Muscle of back (tissue), 13 donors: ENCODE measurements around the gene C20orf144. TPM values are rescaled to one million over a fixed set of nuclear protein-coding genes. Genes with fewer than 3 reads are reported as not detected.
"Not testable (repeated sequence)": the region's sequence is repeated elsewhere in the genome, so short reads cannot be mapped to it uniquely, and the experiment has no call there.

Experiments
- DNase-seq, 3 donors: peaks; one replicate each; pipeline versions ENCODE4 v3.0.0 to v3.0.0-alpha.2; 2013
- long read RNA-seq, 9 donors: transcript quantifications; one replicate each; lab custom pipeline, GENCODE V29; 2026
- polyA plus RNA-seq, 10 donors: library from polyadenylated mRNA; unstranded; fragments of 120-200 nt; gene quantifications; one replicate each; pipeline ENCODE4 v1.2.1, GENCODE V29; 2013; ENCODE audit not compliant: insufficient read length in 10 of 10

The C20orf144 gene
- polyA plus RNA-seq: under 1 TPM in 8 of 10 donors, not detected in 2; 0.08 to 0.36 (median 0.21) TPM
- long read RNA-seq, donor 1, partial matches to known transcripts: 0 of 2 reads
- long read RNA-seq, donor 1, other reads (novel, unspliced or antisense): 0 of 2 reads
- long read RNA-seq, donor 2: 0 reads
- long read RNA-seq, donor 3: 0 reads
- long read RNA-seq, donor 4: 0 reads
- long read RNA-seq, donor 5, partial matches to known transcripts: 0 of 2 reads
- long read RNA-seq, donor 5, other reads (novel, unspliced or antisense): 0 of 2 reads
- long read RNA-seq, donor 6, partial matches to known transcripts: 0 of 1 reads
- long read RNA-seq, donor 6, other reads (novel, unspliced or antisense): 0 of 1 reads
- long read RNA-seq, donor 7, partial matches to known transcripts: 0 of 1 reads
- long read RNA-seq, donor 7, other reads (novel, unspliced or antisense): 0 of 1 reads
- long read RNA-seq, donor 8: 0 reads
- long read RNA-seq, donor 9: 0 reads

DNA sequence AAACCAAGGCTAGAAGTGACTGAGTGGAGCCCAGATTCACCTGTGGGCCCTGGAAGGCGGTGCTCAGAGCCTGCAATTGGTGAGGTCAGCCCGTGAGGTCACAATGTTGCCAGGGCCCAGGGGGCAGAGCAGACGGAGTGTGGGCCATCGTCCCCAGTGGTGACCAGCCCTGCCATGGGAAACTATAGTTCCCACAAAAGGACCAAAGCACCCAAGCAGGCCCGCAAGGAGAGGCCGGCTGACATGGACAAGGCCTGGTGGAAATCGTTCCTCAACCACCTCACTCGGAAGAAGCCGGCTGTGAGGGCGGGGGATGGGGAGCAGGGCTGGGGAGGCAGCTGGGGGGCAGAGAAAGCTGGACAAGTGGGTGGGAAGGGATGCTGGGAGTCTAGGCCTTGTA, at the start of gene C20orf144:
Gene C20orf144 (plus strand): TSS at position 156 of the 400 bp plus-strand sequence. CDS start 19 bp downstream, at position 175.
- DNase-seq: no peak

DNA sequence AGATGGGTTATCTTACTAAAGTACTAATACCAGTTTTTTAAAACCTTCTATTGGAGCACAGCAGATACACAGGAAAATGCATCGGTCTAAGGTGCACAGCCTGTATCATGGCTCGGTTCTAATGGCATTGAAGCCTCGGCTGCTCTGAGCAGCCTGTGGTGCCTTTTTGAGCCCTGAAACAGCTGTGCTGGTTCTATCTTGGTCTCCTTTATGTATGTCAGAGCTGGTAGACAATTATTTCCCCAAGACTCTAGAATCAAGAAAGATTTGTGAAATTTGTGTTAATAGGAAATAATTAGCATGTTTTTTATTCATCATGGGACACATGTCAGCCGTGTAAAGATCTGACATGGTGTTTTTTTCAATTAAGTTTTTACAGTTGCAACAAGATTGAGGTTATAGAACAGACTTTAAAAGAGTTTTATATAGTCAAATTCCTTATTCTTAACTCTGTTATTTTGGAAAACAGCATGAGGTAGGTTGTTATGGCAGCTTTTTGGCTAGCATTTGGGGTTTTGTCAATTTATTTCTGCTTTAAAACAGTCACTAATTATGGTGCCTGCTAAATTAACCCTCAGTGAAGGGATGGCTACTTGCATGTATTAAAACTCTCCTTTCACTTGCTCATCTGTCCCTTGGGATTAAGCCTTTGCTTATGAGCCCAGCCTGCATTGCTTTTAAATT, 40.3 kb upstream of the C20orf144 start:
- DNase-seq: no peak

DNA sequence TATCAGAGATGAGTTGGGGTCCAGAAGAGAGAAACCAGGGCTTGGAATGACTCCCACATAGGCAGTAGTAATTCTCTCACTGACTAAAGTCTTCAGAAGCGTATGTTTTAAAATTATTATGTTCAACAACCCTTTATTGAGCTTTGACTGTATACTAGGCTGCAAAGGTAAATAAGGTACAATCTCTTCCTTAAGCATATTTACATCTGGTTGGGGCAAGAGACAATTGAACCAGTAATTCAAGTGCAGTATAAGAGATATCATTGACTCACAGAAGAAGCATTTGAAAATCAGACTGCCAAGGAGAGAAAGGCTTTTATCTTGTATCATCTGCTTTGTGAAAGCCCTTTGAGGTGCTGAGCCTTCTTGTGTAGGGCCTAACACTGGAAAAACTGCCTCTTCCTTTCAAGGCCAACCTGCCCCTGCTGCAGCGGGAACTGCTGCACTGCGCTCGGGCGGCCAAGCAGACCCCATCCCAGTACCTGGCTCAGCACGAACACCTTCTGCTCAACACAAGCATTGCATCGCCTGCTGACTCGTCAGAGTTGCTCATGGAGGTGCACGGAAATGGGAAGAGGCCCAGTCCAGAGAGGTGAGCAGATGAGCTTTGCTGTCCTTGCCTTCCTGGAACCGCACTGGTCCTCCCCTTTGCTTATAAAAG, 39.3 kb upstream of the C20orf144 start:
- no peak for DNase-seq

DNA sequence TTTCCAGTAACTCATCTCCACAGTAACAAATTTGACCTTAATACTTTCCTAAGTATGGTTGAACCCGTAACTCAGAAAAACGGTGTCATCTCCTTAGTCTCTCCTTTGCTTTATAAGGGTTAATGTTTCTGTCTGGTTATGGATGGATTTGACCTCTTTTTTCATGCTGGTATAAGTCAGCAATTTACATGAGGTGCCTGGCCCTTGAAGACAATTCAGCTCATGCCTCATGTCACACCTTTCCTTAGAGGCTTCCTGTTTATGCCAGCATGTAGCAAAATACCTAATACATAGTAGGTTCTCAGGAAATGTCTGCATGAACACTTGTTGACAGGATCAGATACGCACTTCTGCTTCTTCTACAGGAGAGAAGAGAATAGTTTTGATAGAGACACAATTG, 37.7 kb upstream of the C20orf144 start:
- no peak for DNase-seq

DNA sequence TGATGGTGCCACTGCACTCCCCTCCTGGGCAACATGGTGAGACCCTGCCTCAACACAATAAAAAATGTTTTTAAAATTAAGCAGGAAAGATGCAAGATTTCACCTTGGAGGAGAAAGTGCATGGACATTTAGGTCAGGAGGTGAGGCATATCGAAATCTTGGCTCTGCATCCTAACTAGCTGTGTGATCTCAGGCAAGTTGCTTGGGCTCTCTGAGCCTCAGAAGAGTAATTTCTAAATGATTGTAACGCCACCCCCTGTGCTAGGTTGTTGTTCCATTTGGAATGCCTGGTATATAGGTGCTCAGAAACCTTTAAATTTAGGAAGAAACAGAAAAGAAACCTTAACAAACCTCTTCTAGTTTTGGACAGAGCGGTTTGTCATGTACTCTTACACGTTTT, 35.9 kb upstream of the C20orf144 start:
- DNase-seq: no peak

DNA sequence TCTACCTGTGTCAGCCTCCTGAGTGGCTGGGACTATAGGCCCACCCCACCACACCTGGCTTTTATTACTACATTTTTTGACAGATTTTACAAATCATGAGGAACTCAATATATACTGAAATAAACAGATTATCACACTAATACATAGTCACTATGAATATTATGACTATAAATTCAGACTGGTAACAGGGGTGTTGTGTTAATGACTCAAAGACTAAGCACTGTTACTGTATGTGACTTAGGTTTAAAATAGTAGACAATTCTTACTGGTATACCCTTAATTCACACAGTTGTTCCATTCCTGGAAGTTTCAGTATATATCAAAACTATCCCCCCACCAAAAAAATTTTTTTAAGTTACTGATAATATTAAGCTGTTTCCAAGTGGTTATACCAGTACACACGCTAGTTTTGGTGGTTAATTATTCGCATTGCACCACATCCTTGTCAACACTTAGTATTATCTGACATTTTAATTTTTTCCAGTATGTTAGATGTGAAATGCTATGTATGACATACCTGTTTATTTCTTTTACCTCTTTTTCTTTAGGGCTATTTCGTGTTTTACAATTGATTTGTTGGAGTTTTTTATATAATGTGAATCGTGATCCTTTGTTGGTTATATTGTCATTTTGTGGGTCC, 34.4 kb upstream of the C20orf144 start:
- no peak for DNase-seq

DNA sequence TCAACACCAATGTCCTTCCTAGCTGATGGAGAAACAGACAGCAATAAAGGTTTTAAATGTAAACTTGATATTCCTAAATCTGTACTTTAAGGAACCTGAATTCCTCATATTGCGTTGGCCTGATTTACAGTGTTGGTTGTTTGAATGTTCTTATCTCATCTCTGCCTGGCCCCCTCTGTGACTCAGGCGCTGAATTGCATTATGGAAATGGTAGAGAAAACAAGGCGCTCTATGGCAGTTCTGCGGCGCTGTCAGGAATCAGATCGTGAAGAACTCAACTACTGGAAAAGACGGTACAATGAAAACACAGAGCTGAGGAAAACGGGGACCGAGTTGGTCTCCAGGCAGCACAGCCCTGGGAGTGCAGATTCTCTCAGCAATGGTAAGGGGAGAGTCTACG, 32.6 kb upstream of the C20orf144 start:
- no peak for DNase-seq

DNA sequence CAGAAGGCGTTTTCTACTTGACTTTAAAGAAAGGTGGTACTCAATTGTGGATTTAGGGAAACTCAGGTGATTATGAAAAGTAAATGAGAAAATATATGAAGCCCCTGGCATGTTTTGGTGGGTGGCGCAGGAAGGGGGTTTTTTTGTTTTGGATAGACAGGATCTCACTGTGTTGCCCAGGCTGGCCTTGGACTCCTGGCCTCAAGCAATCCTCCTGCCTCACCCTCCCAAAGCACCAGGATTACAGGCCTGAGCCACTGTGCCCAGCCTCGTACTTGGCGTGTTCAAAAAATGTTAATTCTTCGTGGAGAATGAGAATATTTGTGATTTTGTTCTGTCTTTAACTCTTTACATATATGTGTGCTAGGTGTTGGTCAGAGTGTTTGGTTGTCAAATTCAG, 32.1 kb upstream of the C20orf144 start:
- DNase-seq: no peak

DNA sequence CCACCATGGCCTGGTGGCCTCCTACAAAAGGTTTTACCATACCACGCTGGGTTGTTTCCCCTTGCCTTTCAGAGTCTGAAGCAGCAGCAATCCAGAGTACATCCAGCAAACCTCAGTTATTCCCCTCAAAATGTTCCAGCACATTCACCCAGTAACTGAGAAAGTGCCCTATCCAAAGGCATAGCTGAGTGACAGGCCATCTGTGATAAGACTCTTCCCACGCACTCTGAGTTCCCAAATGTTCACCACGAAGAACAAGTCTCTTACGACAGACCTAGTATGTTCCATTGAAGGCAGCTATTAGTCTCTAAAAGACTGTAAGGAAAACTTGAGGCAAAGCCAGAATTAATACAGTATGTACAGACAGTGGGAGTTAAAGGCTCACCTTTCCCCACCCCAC, 31.6 kb upstream of the C20orf144 start:
- no peak for DNase-seq

DNA sequence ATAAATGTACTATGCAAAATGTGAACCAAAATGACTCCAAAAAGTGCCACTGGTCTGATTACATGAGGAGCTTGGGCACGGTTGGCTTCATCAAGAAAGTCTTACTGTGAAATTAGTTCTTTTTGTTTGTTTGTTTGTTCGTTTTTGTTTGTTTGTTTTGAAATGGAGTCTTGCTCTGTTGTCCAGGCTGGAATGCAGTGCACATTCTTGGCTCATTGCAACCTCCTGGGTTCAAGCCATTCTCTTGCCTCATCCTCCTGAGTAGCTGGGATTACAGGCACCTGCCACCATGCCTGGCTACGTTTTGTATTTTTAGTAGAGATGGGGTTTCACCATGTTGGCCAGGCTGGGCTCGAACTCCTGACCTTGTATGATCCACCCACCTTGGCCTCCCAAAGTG, 30.2 kb upstream of the C20orf144 start:
- DNase-seq: not testable (repeated sequence)

DNA sequence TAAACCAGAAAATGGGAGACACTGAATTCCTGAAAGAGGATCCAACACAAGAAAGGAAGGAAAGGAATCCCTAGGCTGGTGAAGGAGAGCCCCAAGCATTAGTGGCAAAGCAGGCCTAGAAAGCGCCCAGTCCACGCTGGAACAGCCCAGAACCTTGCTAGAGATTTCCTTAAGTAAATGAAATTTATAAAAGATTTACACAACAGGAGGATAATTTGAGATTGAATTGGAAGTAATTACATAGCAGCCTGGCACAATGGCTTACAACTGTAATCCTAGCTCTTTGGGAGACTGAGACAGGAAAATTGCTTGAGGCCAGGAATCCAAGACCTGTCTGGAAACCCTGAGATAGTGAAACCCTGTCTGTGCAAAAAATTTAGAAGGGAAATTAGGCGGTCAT, 26.8 kb upstream of the C20orf144 start:
- no peak for DNase-seq

DNA sequence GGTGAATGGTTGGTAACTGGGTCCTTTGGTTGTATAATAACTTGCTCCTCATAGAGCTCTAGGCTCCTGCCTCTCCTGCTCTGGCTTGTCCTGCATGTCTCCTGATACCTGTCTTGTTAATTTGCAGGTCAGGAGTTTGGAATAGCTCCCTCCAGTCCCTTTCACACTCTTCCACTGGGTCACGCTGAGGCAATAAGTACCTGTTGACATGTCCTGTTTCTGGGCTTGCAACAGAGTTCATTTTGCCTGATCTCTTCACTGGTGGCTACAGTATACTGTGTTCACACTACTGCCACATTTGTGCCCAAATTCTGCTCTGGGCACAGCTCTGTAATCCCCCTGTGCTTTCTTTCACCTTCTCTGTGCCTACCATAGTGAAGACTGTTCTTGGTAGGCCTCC, 25.4 kb upstream of the C20orf144 start:
- no peak for DNase-seq

DNA sequence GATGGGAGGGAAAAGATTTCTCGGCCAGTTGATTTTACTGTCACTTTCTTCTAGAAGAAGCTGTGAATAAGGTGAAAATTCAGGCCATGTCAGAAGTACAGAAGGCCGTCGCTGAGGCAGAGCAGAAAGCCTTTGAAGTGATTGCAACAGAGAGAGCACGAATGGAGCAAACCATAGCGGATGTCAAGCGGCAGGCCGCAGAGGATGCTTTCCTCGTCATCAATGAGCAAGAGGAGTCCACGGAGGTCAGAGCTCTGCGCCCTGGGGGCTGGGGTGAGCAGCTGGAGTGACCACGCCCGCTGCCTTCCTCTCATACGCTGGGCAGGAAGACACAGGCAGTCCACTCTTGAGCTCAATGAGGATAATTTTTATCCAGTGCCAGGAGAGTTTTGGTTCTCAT, 21.8 kb upstream of the C20orf144 start:
- no peak for DNase-seq

DNA sequence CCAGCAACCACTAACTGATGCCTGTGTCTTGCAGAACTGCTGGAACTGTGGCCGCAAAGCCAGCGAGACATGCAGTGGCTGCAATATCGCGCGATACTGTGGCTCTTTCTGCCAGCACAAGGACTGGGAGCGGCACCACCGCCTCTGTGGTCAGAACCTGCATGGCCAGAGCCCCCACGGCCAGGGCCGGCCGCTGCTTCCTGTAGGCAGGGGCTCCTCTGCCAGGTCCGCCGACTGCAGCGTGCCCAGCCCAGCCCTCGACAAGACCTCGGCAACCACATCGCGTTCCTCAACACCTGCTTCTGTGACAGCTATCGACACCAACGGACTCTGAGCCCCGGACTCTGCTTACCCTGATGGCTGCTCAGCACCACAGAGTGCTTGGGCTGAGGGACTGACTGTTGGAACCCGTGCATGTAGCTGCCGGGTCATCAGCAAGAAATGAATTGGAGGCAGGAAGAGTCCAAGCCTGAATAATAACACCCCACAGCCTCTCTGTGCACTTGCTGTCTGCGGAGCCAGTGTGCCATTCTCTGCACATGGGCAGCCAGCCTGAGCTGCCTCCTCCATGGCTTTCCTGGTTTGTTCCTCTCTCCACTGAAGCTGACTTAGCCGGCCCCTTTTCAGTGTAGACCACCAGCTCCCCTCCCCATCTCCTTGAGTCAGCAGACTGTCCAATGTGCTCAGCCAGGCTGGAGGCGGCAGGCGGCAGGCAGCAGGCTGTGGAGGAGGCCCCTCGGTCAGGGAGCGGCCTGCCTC, 17.6 kb upstream of the C20orf144 start:
- no peak for DNase-seq

DNA sequence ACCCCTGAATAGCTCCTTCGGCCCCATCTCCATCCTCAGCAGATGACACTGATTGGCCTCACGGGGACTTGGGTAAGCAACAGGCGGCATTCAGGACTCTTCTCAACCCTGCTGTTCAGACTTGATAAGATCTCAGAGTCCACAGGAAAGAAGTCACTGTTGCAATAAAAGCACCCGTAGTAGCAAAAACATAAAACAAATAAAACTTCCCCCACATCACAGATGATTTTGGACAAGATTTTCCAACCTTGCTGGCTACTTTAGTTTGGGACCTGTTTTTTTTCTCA, 17.1 kb upstream of the C20orf144 start:
- no peak for DNase-seq

DNA sequence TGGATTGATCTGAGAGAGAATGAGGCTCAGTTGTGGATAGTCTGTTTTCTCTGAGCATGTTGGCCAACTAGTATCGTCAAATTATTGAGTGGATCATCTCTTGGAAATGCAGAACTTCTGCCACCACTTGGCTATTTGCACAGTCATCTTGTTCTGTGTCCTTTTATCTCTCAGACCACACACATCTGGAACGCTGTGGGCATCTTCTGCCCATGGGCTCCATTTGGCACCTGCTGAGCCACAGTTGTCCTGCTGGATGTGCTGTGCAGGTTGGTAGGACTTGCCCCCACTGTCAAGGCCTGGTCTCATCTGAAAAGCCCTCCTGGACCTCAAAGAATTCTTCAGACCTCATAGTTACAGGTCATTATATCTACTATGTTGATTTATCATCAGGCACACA, 16.7 kb upstream of the C20orf144 start:
- no peak for DNase-seq

DNA sequence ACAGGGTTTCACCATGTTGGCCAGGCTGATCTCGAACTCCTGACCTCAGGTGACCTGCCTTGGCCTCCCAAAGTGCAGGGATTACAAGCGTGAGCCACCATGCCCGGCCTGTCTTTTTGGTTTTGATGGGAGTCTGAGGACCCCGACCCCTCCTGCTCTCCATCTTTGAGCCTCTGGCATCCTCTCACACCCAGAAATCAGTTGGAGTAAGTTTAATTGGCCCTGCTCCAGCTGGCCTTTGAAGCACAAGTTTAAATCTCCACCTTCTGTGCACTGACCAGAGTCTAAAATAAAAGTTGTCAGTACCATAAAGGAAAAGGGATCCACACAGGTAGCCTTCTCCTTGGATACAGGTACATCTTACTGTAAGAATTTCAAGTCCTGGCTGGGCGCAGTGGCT, 15.9 kb upstream of the C20orf144 start:
- DNase-seq: no peak

DNA sequence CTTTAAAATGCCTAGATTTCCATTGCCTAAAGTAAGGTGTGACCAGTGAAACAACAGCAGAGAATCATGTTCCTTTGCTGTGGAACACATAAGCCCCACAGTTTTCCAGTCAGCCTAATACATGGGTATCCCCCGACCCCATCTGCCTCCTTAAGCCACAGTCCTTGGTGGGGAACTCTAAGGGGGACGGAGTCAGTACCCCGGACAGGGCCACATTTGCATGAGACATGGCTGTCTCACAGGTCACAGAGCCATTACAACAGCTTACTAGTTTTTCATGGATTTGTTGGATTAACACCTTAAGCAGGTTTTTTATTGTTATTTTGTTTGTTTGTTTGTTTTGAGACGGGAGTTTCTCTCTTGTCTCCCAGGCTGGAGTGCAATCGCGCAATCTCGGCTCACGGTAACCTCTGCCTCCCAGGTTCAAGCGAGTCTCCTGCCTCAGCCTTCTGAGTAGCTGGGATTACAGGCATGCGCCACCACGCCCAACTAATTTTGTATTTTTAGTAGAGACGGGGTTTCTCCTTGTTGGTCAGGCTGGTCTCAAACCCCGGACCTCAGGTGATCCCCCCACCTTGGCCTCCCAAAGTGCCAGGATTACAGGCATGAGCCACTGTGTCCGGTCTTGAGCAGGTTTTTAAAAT, 15.0 kb upstream of the C20orf144 start:
- DNase-seq: not testable (repeated sequence)

DNA sequence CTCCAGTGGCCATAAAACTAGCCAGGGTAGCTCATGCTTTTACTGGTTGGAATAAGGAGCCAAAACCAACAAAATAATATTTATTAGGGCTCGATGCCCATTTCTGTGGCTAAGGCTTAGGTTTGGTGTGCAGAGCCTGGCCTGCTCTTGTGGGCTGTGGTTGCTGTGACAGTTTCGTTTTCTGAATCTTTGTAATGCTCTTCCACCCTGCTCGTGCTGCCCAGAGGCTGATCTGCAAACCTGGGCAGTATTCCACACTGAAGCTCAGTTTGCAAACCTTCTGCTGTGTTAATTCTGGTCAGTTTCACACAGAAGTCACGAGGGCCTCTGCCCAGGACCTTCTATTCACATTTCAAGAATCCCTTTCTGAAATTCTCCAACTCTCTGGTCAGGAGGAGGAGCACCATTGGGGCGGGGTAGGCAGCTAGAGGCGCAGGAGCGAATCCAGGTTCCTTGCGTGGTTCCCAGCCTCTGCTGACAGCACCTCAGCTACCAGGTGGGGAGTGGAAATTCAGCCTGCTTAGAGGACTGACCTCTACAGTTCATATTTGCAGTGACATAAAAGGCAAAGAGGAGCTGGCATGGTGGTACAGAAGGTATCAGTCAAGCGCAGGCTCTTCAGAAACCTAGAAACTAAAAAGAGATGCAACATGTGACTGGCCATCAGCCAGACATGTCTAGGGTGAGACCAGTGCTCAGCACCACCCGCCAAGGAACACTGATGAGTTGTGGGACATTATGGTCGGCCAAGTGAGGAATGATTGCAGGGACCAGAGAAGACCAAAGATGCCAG, 14.3 kb upstream of the C20orf144 start:
- DNase-seq: no peak

DNA sequence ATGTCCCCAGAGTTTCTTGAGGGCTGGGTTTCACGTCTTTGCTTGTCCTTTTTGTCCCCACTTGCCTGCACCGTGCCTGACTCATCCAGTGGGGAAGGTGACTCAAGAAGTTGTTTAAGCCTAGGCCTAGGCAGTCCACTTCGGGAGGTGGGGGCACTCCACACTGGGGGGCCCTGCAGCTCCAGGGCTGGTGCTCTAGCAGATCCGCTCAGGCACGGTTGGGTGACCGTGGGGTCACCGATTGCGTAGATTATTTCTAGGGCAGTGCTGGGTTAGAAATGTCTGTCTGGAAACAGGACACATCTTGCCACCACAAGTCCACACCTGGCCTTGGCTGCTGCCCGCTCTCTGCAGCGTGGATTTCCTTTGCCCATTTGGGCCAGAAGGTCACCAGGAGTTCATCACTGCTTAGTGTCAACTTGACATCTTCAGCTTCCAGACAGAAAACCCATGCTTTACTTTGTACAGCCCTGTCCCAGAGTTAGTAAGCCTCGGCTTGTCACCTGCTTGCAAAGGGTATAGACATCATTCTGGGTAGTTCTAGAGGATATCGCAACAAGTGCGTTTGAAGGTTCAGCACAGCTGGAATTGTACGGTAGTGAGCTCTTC, 13.6 kb upstream of the C20orf144 start:
- DNase-seq: no peak
